GM19467 (cell line): ENCODE measurements around the gene TMPRSS2.
A peak's percentile ranks its signal among the peaks of the same experiment; 100 is the strongest.

Experiments used
- ATAC-seq: cut with Tn5 transposase; IDR thresholded peaks from one replicate; pipeline ENCODE4 v1.9.1; 2021; ENCODE audit warnings: mild to moderate bottlenecking, moderate library complexity; ENCODE audit not compliant: unreplicated experiment

Gene TMPRSS2

GRCh38 chr21:41451753-41452676, 55.9 kb downstream of the TMPRSS2 start:
- no peak for ATAC-seq

DNA sequence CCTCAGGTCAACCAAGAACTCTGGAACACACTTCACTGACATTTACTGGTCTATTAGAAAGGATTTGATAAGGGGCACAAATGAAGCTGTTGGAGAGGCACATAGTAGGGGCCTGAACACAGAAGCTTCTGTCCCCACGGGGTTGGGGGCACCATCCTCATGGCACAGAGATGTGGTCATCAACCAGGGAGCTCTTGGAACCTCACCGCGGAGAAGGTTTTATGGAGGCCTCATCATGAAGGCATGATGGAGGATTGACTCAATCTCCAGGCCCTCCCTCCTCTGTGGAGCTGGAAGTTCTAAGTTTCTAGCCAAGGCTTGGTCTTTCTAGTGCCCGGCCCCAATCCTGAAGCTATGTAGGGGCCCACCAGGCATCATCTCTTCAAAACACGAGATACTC, 58.3 kb downstream of the TMPRSS2 start:
- no peak for ATAC-seq

DNA sequence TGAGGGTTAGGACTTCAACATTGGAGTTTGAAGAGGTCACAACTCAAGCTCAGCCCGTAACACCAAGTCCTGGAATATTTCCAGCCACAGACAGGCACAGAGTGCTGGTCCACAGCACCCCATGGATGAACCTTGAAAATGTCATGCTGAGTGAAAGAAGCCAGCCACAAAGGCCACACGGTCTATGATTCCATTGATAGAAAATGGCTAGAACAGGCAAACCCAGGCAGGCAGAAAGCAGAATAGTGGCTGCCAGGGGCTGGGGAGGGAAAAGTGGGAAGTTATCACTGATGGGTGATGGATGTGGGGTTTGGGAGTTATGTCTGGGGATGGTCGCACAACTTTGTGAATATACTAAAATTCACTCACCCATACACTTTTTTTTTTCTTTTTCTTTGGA, 60.6 kb downstream of the TMPRSS2 start:
- ATAC-seq: no peak

DNA sequence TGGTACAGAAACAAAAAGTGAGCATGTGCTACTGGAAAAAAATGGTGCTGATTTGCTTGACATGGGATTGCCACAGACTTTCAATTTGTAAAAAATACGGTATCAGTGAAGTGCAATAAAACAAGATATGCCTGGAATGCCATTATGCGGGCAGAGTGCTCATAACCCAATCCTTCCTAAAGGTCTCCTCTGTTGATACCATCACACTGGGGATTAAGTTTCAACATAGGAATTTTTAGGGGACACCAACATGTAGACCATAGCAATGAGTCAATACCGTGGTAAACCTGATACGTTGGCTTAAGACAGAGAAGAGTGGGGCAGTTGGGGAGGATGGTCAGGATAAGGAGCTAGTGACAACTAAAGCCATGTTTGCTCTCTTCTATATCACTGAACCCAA, 61.4 kb downstream of the TMPRSS2 start:
- ATAC-seq: no peak

- no peak for ATAC-seq
Measured at GRCh38 chr21:41445465-41445862, 62.5 kb downstream of the TMPRSS2 start.

DNA sequence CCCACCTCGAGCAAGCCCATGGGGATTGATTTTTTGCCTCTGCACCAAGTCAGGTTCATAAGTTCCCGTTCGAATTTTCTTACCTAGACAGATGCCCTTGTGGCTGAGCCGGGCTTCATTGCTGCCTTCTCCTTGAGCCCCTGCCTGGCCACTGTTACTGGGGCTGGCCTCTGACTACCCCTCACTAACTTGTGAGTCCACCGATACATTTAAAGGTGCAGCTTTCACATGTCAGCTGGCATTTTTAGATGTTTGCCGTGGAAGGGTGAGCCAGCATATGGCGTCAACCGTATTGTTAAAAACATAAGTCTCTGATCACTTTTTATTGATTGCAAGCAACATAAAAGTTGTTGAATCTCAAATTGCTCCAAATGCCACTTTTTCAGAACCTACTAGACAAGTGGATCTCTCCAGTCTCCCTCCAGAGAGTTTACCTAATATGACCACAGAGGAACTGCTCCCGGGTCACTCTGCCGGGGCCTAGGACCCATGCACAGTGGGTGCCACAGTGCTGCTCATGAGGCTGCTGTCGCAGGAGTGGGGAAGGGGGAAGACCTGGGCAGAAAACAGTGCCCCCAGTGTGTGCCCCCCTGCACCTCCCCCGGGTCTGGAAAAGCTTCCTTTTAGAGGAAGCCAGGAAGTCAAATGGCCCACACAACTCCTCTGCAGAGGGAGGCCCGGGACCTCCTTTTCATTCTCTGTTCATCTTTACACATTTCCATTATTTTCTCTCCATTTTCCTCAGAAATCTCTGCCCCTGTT, 63.1 kb downstream of the TMPRSS2 start:
- ATAC-seq: no peak

DNA sequence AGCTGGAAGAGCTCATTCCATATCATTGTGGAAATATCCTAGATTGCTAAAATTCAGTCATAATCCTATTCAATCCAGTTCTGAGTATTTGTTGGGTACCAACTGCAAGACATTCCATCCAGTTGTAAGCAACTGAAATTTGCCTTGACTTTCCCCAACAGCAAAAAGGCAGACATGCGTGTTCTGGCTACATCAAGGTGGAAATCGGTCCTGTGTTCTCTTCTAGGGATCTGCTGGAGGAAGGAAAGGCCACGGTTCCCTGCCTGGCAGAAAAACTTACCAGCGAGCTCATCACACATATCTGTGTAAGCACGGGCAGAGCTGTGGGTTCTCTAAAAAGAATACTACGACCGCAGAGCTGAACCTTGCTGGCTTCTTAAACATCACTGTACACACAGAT, 64.4 kb downstream of the TMPRSS2 start:
- ATAC-seq: no peak

DNA sequence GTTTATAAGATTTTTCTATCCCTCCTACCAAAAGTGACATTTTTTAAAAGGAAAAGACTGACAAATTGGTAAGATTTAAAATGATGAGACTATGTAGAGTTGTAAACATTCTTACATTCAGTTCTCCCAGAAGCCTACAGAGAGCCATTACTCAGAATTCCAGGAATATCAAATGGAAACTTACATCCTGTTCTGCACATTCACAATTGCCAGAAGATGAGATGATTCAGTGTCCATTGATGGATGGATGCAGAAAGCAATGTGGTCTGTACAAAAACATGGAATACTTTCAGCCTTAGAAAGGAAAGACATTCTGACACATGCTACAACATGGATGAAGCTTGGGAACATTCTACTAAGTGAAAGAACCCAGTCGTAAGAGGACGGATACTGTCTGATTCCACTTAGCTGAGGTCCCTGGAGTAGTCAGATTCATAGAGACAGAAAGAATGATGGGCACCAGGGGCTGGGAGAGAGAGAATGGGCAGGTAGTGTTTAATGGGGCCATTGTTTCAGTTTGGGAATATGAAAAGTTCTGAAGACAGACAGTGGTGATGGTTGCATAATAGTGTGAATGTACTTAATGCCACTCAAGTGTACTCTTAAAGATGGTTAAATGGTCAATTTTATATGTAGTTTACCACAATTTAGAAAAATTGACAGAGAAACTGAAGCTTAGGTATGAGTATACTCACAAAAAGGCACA, 65.3 kb downstream of the TMPRSS2 start:
- no peak for ATAC-seq

GRCh38 chr21:41441546-41441945, 66.4 kb downstream of the TMPRSS2 start:
- no peak for ATAC-seq

DNA sequence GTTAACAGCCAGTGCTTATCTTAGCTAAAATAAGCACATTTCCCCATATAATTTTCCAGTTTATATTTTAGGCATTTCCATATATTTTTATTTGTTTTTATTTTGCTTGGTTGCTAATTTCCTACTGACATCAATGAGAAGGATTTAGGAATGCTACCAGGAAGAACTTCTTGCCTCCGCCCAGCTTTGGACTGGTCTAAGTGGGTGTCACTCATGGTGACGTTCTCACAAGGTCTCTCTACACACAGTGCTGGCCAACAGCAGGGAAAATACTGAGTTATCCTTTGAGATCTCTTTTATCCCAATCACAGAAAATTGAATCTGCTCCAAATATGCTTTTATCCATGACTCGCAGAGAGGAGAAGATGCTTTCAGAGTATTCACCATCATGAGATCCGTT, 68.7 kb downstream of the TMPRSS2 start:
- no peak for ATAC-seq

GRCh38 chr21:41438425-41439113, 69.4 kb downstream of the TMPRSS2 start:
- no peak for ATAC-seq

GRCh38 chr21:41437729-41438128, 70.2 kb downstream of the TMPRSS2 start:
- ATAC-seq: no peak

- no peak for ATAC-seq
Measured at GRCh38 chr21:41435706-41436105, 72.3 kb downstream of the TMPRSS2 start.

- no peak for ATAC-seq
Measured at GRCh38 chr21:41433566-41433965, 74.4 kb downstream of the TMPRSS2 start.

GRCh38 chr21:41432562-41433460, 75.1 kb downstream of the TMPRSS2 start:
- no peak for ATAC-seq

DNA sequence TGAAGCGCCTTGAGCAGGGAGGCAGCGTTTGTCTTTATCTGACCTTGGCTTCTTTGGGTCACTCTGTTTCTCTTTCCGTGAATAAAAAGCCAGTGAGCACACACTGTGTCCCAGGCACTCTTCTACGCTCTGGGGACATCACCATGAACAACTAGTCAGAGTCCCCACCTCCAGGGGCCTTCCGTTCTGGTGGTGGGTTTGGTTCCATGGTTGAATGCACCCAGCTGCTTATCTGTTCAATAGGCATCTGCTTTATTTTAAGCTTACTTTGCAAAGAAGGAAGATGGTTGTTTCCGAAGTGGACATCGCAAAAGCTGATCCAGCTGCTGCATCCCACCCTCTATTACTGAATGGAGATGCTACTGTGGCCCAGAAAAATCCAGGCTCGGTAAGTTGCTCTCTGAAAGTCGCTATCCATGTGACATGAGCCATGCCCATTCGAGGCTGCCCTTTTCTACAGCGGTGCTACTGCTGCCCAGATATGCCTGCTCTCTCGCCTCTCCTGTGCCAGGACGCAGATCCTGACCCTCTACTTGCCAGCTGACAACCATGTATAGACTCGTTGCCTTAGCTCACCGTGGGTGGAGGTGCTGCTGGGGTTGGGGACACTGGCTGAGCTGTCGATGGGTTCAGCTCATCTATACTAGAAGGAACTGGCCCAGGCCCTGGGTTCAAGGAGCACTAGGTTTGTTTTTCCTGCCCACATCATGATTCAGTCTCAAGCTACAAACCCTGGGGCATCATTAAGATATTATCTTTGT, 76.0 kb downstream of the TMPRSS2 start:
- ATAC-seq: peak; percentile 66

DNA sequence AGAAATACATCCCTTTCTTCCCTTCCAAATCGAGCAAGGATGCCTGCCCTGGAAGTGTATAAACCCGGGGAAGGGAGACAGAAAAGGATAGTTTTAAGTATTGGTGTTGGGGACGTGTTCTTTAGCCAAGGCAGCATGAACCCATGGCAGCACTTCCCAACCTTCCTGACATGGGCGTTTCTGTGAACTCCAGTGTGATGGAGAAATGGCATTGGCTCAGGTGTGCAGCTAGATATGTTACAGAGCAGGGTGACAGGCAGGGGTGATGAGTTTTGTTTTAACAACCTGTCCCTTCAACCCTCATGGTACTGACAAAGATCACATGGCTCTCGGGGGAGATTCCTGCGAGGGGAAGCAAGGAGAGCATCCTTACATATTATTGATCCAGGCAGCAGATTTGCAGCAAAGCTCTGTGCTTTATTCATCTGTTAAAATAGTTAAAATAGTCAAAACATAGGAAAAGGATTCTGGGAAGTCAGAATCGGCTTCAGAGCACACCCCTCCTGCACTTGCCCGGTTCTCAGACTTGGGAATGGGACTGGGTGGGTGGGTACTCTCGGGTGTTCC, 78.0 kb downstream of the TMPRSS2 start:
- ATAC-seq: no peak

DNA sequence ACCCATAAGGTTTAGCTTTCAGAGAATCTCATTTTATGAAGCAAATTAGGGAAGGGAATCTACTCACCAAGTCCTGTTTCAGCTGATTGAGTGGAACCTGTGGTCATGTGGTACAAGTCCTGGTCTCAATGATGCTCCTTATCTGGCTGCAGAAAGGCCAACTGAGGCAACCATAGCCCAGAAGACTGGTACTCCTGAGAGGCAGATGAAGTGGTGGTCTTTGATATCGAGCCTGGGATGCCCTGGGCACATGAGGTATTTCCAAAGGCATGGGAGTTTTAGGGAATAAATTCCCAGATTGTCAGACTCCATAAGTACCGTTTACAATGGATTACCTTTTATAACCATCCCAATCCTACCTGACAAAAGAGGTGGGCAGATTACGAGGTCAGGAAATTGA, 78.7 kb downstream of the TMPRSS2 start:
- no peak for ATAC-seq

- no peak for ATAC-seq
Measured at GRCh38 chr21:41428847-41429246, 79.1 kb downstream of the TMPRSS2 start.
